Measurements from ENCODE around the gene COG6. TPM values are rescaled to one million over a fixed set of nuclear protein-coding genes. Genes with fewer than 3 reads are reported as not detected.

COG6 gene
- polyA plus RNA-seq, 2 donors = 5.8 to 7.3 TPM

DNA sequence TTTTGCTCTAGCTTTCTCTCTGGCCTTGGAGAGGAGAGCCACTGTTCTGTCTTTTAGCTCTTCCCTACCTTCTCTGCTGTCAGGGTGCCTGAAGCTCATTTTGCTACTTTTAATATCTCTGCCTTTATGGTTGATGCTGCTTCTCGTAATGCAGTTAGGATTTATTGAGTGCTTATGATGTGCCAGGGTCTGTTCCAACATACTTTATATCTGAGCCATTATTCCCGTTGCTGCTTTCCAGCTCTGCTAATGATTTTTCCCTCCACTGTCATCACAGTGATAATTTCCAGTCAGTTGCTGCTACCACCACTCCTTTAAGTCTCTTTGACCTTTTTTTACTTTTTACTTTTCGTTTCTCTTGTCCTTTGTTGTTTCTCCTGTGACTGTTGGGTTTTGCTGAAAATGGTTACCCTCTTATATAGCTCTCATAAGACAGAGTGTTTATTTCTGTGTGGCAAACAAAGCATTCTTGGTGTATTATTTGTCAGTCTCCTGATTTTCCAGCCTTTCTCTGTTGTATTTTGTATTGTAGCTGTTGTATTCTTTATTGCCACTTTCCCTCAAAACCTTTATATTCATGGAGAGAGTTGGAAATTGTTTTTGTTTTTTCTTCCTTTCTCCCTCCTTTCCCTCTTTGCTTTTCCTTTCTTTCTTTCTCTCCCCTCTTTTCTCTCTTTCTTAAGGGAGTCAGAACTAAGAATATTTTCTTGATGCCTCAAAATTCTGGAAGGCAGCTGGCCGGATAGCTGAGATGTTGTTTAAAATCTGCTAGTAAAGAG, 37.4 kb downstream of the COG6 start:
- Histone ChIP-seq H3K36me3 (ENCODE audit: control insufficient read depth in 2 of 2, insufficient read depth in 2 of 2, low read length in 1 of 2) (peaks cover 2 to 6% of the 10 kb centered on the region in 2 donors), H3K4me3 (ENCODE audit: low read depth in 1 of 2, low read length in 2 of 2) (no peak overlapping the region), H3K27me3 (ENCODE audit: control insufficient read depth in 1 of 2, insufficient read depth in 2 of 2, low read length in 2 of 2) (no peaks in the 10 kb centered on the region), H3K27ac (ENCODE audit: low read depth in 2 of 2, low read length in 1 of 2) (no peak overlapping the region), H3K4me1 (ENCODE audit: control insufficient read depth in 2 of 2, insufficient read depth in 2 of 2, low read length in 1 of 2) (no peaks in the 10 kb centered on the region), H3K9me3 (ENCODE audit: control insufficient read depth in 2 of 2, insufficient read depth in 1 of 2, low read depth in 1 of 2, low read length in 1 of 2) (no peaks in the 10 kb centered on the region)
- WGBS, 2 donors = 68 to 73% methylated on average over 4 of the region's 4 CpGs

DNA sequence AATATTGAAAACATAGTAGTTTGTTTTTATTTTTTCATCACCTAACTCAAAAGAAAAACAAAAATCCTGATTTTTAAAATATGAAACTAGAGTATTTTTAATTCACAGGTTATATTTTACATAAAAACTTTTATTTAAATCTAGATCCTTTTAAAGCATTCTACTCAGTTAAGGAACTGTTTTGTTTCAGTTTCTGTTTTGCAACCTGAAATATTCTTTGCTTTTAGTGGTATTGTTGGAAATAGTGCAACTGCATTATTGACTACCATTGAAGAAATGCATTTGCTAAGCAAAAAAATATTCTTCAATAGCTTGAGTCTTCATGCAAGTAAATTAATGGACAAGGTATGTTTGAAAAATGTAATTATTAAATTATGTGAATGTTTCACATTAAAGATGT, 43.8 kb downstream of the COG6 start:
- Histone ChIP-seq H3K4me1 (ENCODE audit: control insufficient read depth in 2 of 2, insufficient read depth in 2 of 2, low read length in 1 of 2) (no peaks in the 10 kb centered on the region), H3K27me3 (ENCODE audit: control insufficient read depth in 1 of 2, insufficient read depth in 2 of 2, low read length in 2 of 2) (no peaks in the 10 kb centered on the region), H3K4me3 (ENCODE audit: low read depth in 1 of 2, low read length in 2 of 2) (no peak overlapping the region), H3K27ac (ENCODE audit: low read depth in 2 of 2, low read length in 1 of 2) (no peak overlapping the region), H3K36me3 (ENCODE audit: control insufficient read depth in 2 of 2, insufficient read depth in 2 of 2, low read length in 1 of 2) (peaks cover 0 to 6% of the 10 kb centered on the region in 2 donors), H3K9me3 (ENCODE audit: control insufficient read depth in 2 of 2, insufficient read depth in 1 of 2, low read depth in 1 of 2, low read length in 1 of 2) (no peaks in the 10 kb centered on the region)

DNA sequence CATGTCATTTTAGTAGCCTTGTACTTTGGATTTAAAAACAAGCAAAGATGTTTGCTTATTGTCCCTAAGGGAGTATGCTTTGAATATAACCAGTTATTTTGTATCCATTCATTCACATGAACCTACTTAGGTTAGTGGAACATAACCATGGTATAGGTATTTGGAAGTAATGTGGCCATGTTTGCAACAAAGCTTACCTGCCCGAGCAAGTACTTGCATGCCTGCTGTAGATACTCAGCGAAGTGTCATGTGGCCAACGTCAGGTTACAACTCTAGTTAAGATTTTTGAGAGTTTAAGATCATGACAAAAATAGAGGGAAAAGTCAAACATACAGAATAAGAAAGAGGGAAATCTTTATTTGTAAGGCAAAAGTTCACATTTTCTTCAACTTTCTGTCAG, 57.2 kb downstream of the COG6 start:
- no peaks in the 10 kb centered on the region for H3K27me3 ChIP-seq (ENCODE audit: control insufficient read depth in 1 of 2, insufficient read depth in 2 of 2, low read length in 2 of 2)
- H3K4me3 ChIP-seq (ENCODE audit: low read depth in 1 of 2, low read length in 2 of 2) = no peak overlapping the region
- 53 to 83% methylated on average over 3 of the region's 3 CpGs for WGBS, 2 donors
- H3K27ac ChIP-seq (ENCODE audit: low read depth in 2 of 2, low read length in 1 of 2) = no peak overlapping the region
- no peaks in the 10 kb centered on the region for H3K36me3 ChIP-seq (ENCODE audit: control insufficient read depth in 2 of 2, insufficient read depth in 2 of 2, low read length in 1 of 2)
- no peaks in the 10 kb centered on the region for H3K9me3 ChIP-seq (ENCODE audit: control insufficient read depth in 2 of 2, insufficient read depth in 1 of 2, low read depth in 1 of 2, low read length in 1 of 2)
- H3K4me1 ChIP-seq (ENCODE audit: control insufficient read depth in 2 of 2, insufficient read depth in 2 of 2, low read length in 1 of 2) = no peaks in the 10 kb centered on the region

DNA sequence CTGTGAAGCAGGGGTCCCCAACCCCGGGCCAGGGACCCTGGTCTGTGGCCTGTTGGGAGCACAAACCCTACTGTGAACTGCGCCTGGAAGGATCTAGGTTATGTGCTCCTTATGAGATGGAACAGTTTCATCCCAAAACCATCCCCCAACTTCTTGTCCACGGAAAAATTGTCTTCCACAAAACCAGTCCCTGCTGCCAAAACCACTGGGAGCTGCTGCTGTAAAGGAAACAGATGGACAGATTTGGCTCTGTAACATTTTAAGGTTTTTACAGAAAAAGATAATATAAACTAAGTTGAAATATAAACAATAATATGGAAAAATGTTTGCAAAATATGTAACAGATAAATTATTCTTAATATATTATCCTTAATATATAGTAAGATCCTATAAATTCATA, 73.7 kb downstream of the COG6 start:
- no peaks in the 10 kb centered on the region for H3K36me3 ChIP-seq (ENCODE audit: control insufficient read depth in 2 of 2, insufficient read depth in 2 of 2, low read length in 1 of 2)
- 68 to 79% methylated on average over 3 of the region's 3 CpGs for WGBS, 2 donors
- no peaks in the 10 kb centered on the region for H3K4me1 ChIP-seq (ENCODE audit: control insufficient read depth in 2 of 2, insufficient read depth in 2 of 2, low read length in 1 of 2)
- H3K4me3 ChIP-seq (ENCODE audit: low read depth in 1 of 2, low read length in 2 of 2) = no peak overlapping the region
- no peaks in the 10 kb centered on the region for H3K9me3 ChIP-seq (ENCODE audit: control insufficient read depth in 2 of 2, insufficient read depth in 1 of 2, low read depth in 1 of 2, low read length in 1 of 2)
- no peak overlapping the region for H3K27ac ChIP-seq (ENCODE audit: low read depth in 2 of 2, low read length in 1 of 2)
- H3K27me3 ChIP-seq (ENCODE audit: control insufficient read depth in 1 of 2, insufficient read depth in 2 of 2, low read length in 2 of 2) = no peaks in the 10 kb centered on the region

DNA sequence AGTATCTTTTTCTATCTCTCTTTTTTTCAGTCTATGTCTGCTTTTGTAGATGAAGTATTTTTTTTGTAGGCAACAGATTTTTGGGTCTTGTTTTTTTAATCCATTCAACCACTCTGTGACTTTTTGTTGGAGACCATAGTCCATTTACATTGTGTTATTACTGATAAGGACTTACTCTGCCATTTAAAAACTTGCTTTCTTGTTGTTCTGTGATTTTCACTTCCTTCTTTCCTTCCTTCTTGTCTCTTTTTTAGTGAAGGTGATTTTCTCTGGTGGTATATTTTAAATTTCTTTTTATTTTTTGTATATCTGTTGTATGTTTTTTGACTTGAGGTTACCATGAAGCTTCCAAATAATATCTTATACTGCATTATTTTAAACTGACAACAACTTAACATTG, 79.5 kb downstream of the COG6 start:
- no peak overlapping the region for H3K27ac ChIP-seq (ENCODE audit: low read depth in 2 of 2, low read length in 1 of 2)
- H3K4me3 ChIP-seq (ENCODE audit: low read depth in 1 of 2, low read length in 2 of 2) = no peak overlapping the region
- H3K4me1 ChIP-seq (ENCODE audit: control insufficient read depth in 2 of 2, insufficient read depth in 2 of 2, low read length in 1 of 2) = no peaks in the 10 kb centered on the region
- no peaks in the 10 kb centered on the region for H3K36me3 ChIP-seq (ENCODE audit: control insufficient read depth in 2 of 2, insufficient read depth in 2 of 2, low read length in 1 of 2)
- H3K9me3 ChIP-seq (ENCODE audit: control insufficient read depth in 2 of 2, insufficient read depth in 1 of 2, low read depth in 1 of 2, low read length in 1 of 2) = no peaks in the 10 kb centered on the region
- H3K27me3 ChIP-seq (ENCODE audit: control insufficient read depth in 1 of 2, insufficient read depth in 2 of 2, low read length in 2 of 2) = no peaks in the 10 kb centered on the region

DNA sequence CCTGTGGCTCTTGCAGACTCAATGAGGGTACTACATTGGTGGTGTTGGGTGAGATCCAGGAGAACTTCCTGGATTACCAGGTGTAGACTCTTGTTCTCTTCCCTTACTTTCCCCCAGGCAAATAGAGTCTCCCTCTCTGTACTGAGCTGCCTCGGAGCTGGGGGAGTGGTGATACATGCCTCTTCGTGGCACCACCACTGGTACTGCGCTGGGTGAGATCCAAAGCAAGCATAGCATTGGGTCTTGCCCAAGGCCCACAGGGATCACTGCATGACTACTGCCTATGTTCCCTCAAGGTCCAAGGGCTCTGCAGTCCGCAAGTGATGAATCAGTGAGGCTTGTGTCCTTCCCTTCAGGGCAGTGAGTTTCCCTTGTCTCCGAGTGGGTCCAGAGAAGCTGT, 81.6 kb downstream of the COG6 start:
- Histone ChIP-seq H3K9me3 (ENCODE audit: control insufficient read depth in 2 of 2, insufficient read depth in 1 of 2, low read depth in 1 of 2, low read length in 1 of 2) (no peaks in the 10 kb centered on the region), H3K36me3 (ENCODE audit: control insufficient read depth in 2 of 2, insufficient read depth in 2 of 2, low read length in 1 of 2) (no peaks in the 10 kb centered on the region), H3K27ac (ENCODE audit: low read depth in 2 of 2, low read length in 1 of 2) (no peak overlapping the region), H3K4me3 (ENCODE audit: low read depth in 1 of 2, low read length in 2 of 2) (no peak overlapping the region), H3K4me1 (ENCODE audit: control insufficient read depth in 2 of 2, insufficient read depth in 2 of 2, low read length in 1 of 2) (no peaks in the 10 kb centered on the region), H3K27me3 (ENCODE audit: control insufficient read depth in 1 of 2, insufficient read depth in 2 of 2, low read length in 2 of 2) (no peaks in the 10 kb centered on the region)
- 93 to 94% methylated on average over 5 of the region's 5 CpGs for WGBS, 2 donors

DNA sequence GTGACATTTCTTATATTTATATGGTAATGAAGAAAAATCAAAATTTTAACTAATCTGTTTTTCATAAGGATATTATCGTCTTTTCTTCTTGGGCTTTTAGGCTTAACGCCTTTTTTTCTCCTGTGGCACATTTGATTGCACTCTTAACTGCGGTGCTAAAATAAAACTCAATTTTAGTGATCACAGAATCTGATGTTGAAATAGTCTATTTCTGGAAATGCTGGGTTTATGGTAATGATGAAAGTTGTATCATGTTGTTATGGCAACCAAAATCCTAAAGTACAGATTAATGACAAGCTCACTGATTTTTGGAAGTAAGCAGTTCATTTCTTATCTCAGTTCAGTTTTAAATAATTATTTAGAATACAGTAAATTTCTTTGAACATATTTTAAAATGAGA, 85.3 kb downstream of the COG6 start:
- Histone ChIP-seq H3K4me3 (ENCODE audit: low read depth in 1 of 2, low read length in 2 of 2) (no peak overlapping the region), H3K9me3 (ENCODE audit: control insufficient read depth in 2 of 2, insufficient read depth in 1 of 2, low read depth in 1 of 2, low read length in 1 of 2) (no peaks in the 10 kb centered on the region), H3K27me3 (ENCODE audit: control insufficient read depth in 1 of 2, insufficient read depth in 2 of 2, low read length in 2 of 2) (no peaks in the 10 kb centered on the region), H3K27ac (ENCODE audit: low read depth in 2 of 2, low read length in 1 of 2) (no peak overlapping the region), H3K36me3 (ENCODE audit: control insufficient read depth in 2 of 2, insufficient read depth in 2 of 2, low read length in 1 of 2) (no peaks in the 10 kb centered on the region), H3K4me1 (ENCODE audit: control insufficient read depth in 2 of 2, insufficient read depth in 2 of 2, low read length in 1 of 2) (no peaks in the 10 kb centered on the region)
- 94 to 97% methylated on average over 3 of the region's 3 CpGs for WGBS, 2 donors

DNA sequence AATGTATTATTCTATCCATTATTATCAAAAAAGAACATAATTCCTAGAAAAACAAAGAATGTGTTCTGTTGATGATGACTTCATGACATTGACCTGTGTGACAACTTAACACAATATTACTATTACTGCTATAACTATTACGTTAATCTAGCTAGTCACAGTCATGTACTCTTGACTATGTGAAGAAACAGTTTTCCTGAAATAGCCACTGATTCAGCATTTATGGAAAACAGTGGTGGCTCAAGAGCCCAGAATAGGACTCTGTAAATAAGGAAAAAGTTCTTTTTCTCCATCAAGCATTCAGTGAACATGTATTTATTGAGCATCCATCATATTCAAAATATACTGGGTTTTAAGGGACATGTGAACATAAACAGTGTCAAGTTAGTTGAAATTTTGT, 93.5 kb downstream of the COG6 start:
- Histone ChIP-seq H3K27ac (ENCODE audit: low read depth in 2 of 2, low read length in 1 of 2) (no peak overlapping the region), H3K4me3 (ENCODE audit: low read depth in 1 of 2, low read length in 2 of 2) (no peak overlapping the region), H3K9me3 (ENCODE audit: control insufficient read depth in 2 of 2, insufficient read depth in 1 of 2, low read depth in 1 of 2, low read length in 1 of 2) (no peaks in the 10 kb centered on the region), H3K27me3 (ENCODE audit: control insufficient read depth in 1 of 2, insufficient read depth in 2 of 2, low read length in 2 of 2) (no peaks in the 10 kb centered on the region), H3K36me3 (ENCODE audit: control insufficient read depth in 2 of 2, insufficient read depth in 2 of 2, low read length in 1 of 2) (no peaks in the 10 kb centered on the region), H3K4me1 (ENCODE audit: control insufficient read depth in 2 of 2, insufficient read depth in 2 of 2, low read length in 1 of 2) (no peaks in the 10 kb centered on the region)
- 37 to 46% methylated on average over 1 of the region's 1 CpG for WGBS, 2 donors

DNA sequence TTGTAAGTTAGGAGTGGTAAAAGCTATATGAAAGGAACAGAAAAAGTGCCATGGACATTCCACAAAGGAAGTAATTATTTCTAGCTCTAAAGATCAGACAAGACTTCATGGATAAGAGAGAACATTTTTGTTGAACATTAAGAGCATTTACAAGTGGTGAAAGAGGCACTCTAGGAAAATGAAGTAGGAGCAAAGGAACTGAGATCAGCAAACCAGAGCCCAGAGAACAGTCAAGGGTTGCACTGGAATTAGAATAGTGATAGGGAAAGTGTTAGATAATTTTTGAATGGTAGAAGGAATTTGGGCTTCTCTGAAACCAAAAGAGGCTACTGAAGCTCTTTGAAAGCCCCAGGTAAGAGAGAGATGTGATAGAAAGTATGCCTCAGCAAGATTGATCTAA, 94.1 kb downstream of the COG6 start:
- Histone ChIP-seq H3K36me3 (ENCODE audit: control insufficient read depth in 2 of 2, insufficient read depth in 2 of 2, low read length in 1 of 2) (no peaks in the 10 kb centered on the region), H3K4me1 (ENCODE audit: control insufficient read depth in 2 of 2, insufficient read depth in 2 of 2, low read length in 1 of 2) (no peaks in the 10 kb centered on the region), H3K27me3 (ENCODE audit: control insufficient read depth in 1 of 2, insufficient read depth in 2 of 2, low read length in 2 of 2) (no peaks in the 10 kb centered on the region), H3K9me3 (ENCODE audit: control insufficient read depth in 2 of 2, insufficient read depth in 1 of 2, low read depth in 1 of 2, low read length in 1 of 2) (no peaks in the 10 kb centered on the region), H3K27ac (ENCODE audit: low read depth in 2 of 2, low read length in 1 of 2) (no peak overlapping the region), H3K4me3 (ENCODE audit: low read depth in 1 of 2, low read length in 2 of 2) (no peak overlapping the region)

DNA sequence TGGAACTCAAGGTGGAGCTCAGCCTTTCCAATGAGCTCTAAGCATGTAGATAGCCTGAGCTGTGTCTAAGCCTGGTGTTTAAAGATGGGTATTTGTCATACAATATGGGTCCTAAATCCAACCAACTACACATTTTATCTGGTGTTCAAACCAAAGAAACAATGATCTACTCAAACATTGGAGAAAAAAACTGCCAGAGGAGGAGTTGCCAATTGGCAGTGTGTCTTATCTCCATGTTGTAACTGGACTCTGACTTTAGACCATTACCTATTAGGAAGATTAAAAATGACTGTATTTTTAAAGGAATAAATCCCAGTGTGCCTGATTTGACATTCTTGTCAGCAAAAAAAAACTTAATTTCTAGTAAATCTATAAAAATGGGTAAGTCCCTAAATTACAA, 96.3 kb downstream of the COG6 start:
- no peak overlapping the region for H3K4me3 ChIP-seq (ENCODE audit: low read depth in 1 of 2, low read length in 2 of 2)
- no peaks in the 10 kb centered on the region for H3K27me3 ChIP-seq (ENCODE audit: control insufficient read depth in 1 of 2, insufficient read depth in 2 of 2, low read length in 2 of 2)
- H3K27ac ChIP-seq (ENCODE audit: low read depth in 2 of 2, low read length in 1 of 2) = no peak overlapping the region
- H3K36me3 ChIP-seq (ENCODE audit: control insufficient read depth in 2 of 2, insufficient read depth in 2 of 2, low read length in 1 of 2) = no peaks in the 10 kb centered on the region
- no peaks in the 10 kb centered on the region for H3K9me3 ChIP-seq (ENCODE audit: control insufficient read depth in 2 of 2, insufficient read depth in 1 of 2, low read depth in 1 of 2, low read length in 1 of 2)
- no peaks in the 10 kb centered on the region for H3K4me1 ChIP-seq (ENCODE audit: control insufficient read depth in 2 of 2, insufficient read depth in 2 of 2, low read length in 1 of 2)

Data from esophagus (tissue), 2 donors.